ENCODE measurements around the gene CYB5RL.

- TF ChIP-seq CTCF (IDR thresholded peaks at IDR 0.05; ENCODE audit: insufficient read depth, low read depth, low read length) (no peak), EZH2 (IDR thresholded peaks at IDR 0.05; ENCODE audit: insufficient read depth, low read length) (no peak)
Observed at GRCh38 chr1:54157401-54157800, 42.4 kb downstream of the CYB5RL start.

Measured in astrocyte (in vitro differentiated cells and primary cell).